Kidney (tissue), 14 donors: ENCODE data around the gene PANK2. TPM values are rescaled to one million over a fixed set of nuclear protein-coding genes. Genes with fewer than 3 reads are reported as not detected.
A peak's percentile ranks its signal among the peaks of the same experiment; 100 is the strongest.

Source experiments
- DNase-seq, 5 donors: peaks; one replicate each; pipeline ENCODE4 v3.0.0-alpha.2; 2013 to 2020
- FAIRE-seq: peaks from 2 replicates; lab custom pipeline; 2012; peaks lifted over from hg19 to GRCh38; lab: Jason Lieb, UNC
- H3K27ac ChIP-seq, 2 donors: one replicate each; pipeline ENCODE4 v1.7.0; 2013; ENCODE audit warnings: low read depth in 2 of 2, low read length in 2 of 2, inconsistent platforms in 1 of 2
- H3K27me3 ChIP-seq: one replicate; pipeline ENCODE4 v1.7.1; 2013; ENCODE audit warnings: low read length, inconsistent platforms; ENCODE audit not compliant: control insufficient read depth, insufficient read depth
- H3K36me3 ChIP-seq, 3 donors: one replicate each; pipeline versions ENCODE4 v1.7.0 to v1.7.1; 2013; ENCODE audit warnings: low read length in 3 of 3, control low read depth in 1 of 3, inconsistent platforms in 1 of 3; ENCODE audit not compliant: insufficient read depth in 3 of 3, control insufficient read depth in 2 of 3
- H3K4me1 ChIP-seq, 3 donors: one replicate each; pipeline versions ENCODE4 v1.7.0 to v1.7.1; 2013; ENCODE audit warnings: low read length in 3 of 3, inconsistent platforms in 1 of 3, low read depth in 1 of 3; ENCODE audit not compliant: control insufficient read depth in 2 of 3, insufficient read depth in 2 of 3
- H3K4me3 ChIP-seq, 3 donors: one replicate each; pipeline versions ENCODE4 v1.7.0 to v1.8.1; 2013; ENCODE audit warnings: low read length in 3 of 3, control low read depth in 1 of 3, inconsistent platforms in 1 of 3
- H3K9ac ChIP-seq, 3 donors: one replicate each; pipeline versions ENCODE4 v1.7.0 to v1.7.1; 2013; ENCODE audit warnings: low read length in 3 of 3, control low read depth in 1 of 3, inconsistent platforms in 1 of 3
- H3K9me3 ChIP-seq, 3 donors: one replicate each; pipeline versions ENCODE4 v1.7.0 to v1.7.1; 2013; ENCODE audit warnings: low read length in 3 of 3, control low read depth in 1 of 3, inconsistent platforms in 1 of 3; ENCODE audit not compliant: control insufficient read depth in 2 of 3, insufficient read depth in 1 of 3
- CTCF ChIP-seq: IDR thresholded peaks from 3 replicates; pipeline ENCODE4 v1.5.1; 2012; ENCODE audit warnings: mild to moderate bottlenecking, moderate library complexity, borderline replicate concordance; ENCODE audit not compliant: insufficient read depth; ENCODE audit errors: extremely low read depth
- intact Hi-C: fragments of 100-400 bp; cut with DNase I; formaldehyde crosslinking; loops from one replicate; pipeline ENCODE4 v1.11.1; 2022
- polyA plus RNA-seq: library from polyadenylated mRNA; stranded (reverse); fragments of 350-450 nt; fragmentation: Illumina TruSeq; extraction: RNeasy Lipid Tissue Mini Kit (QIAGEN cat#74804); gene quantifications from one replicate; pipeline ENCODE4 v1.2.3, GENCODE V29; 2014; ENCODE audit warnings: low read depth, low replicate concordance; ENCODE audit not compliant: insufficient read depth
- total RNA-seq: library from RNA; stranded (reverse); fragmentation: NEBNext Ultra II Directional; extraction: Animal tissue kit (Norgen Biotek cat#: 25700); gene quantifications from one replicate; pipeline ENCODE4 v1.2.1, GENCODE V29; 2021
- donor health status: control.
- donor health status: control.
- donor health status: control.
- donor health status: control.
- donor health status: control.
- donor health status: DM: yes; HTN: yes; CAD: no.
- donor health status: Normal renal cell carcinoma (clear cell type).

PANK2 gene
- total and polyA plus RNA-seq, 2 donors from 2014 or later: 26.8 to 44.9 TPM

- Histone ChIP-seq H3K4me1 (peaks cover 0 to 36% (median 24%) of the 10 kb centered on the region in 3 donors), H3K9me3 (no peaks in the 10 kb centered on the region), H3K36me3 (peaks cover 2 to 20% (median 12%) of the 10 kb centered on the region in 3 donors), H3K4me3 (no peak overlapping the region), H3K27ac (peak overlapping the region in 1 of 2 donors; percentile 5), H3K27me3 (no peaks in the 10 kb centered on the region), H3K9ac (no peak overlapping the region)
- intact Hi-C loops: no loop called here
- FAIRE-seq: no peak
- peak in 3 of 5 donors; percentile 34 to 73 (median 54) for DNase-seq
- TF ChIP-seq CTCF: no peak
Observed at GRCh38 chr20:3927486-3928291, 38.5 kb downstream of the PANK2 start.

GRCh38 chr20:3929713-3930060 is 40.5 kb downstream of the PANK2 start:
- H3K27me3 ChIP-seq: no peaks in the 10 kb centered on the region
- no peak overlapping the region for H3K27ac ChIP-seq
- H3K36me3 ChIP-seq: peaks cover 0 to 7% (median 4%) of the 10 kb centered on the region in 3 donors
- FAIRE-seq: no peak
- no peak overlapping the region for H3K9ac ChIP-seq
- intact Hi-C loops: no loop called here
- no peaks in the 10 kb centered on the region for H3K9me3 ChIP-seq
- H3K4me3 ChIP-seq: no peak overlapping the region
- no peak for DNase-seq
- H3K4me1 ChIP-seq: peaks cover 0 to 45% (median 34%) of the 10 kb centered on the region in 3 donors
- TF ChIP-seq CTCF: no peak

- intact Hi-C loops: no loop called here
- H3K27ac ChIP-seq: peak overlapping the region; percentile 57 to 62
- H3K9ac ChIP-seq: no peak overlapping the region
- TF ChIP-seq CTCF: no peak
- H3K27me3 ChIP-seq: no peaks in the 10 kb centered on the region
- DNase-seq (peak in 3 of 5 donors; percentile 65 to 77 (median 76)), FAIRE-seq (no peak)
- H3K4me1 ChIP-seq: peaks cover 0 to 50% (median 38%) of the 10 kb centered on the region in 3 donors
- no peak overlapping the region for H3K4me3 ChIP-seq
- H3K36me3 ChIP-seq: peaks cover 0 to 3% (median 0%) of the 10 kb centered on the region in 3 donors
- H3K9me3 ChIP-seq: no peaks in the 10 kb centered on the region
Observed at GRCh38 chr20:3930265-3931206, 41.3 kb downstream of the PANK2 start.
